ENCODE data around the gene DAPK2.

GRCh38 chr15:64013179-64014062 lies 32.9 kb downstream of the DAPK2 start:
- TF ChIP-seq GATA2 (IDR thresholded peaks at IDR 0.05; ENCODE audit: low read depth, low read length) (peak; percentile 34; the same call in 1 of the 2 replicates), GATA3 (IDR thresholded peaks at IDR 0.05; ENCODE audit: low read depth, low read length) (no peak)

Measured in SH-SY5Y (cell line).